ENCODE measurements around the gene GIT2. TPM values are rescaled to one million over a fixed set of nuclear protein-coding genes. Genes with fewer than 3 reads are reported as not detected.

GIT2 gene
- total RNA-seq, 4 donors from 2014 or later = 55.0 to 107 (median 79.8) TPM

DNA sequence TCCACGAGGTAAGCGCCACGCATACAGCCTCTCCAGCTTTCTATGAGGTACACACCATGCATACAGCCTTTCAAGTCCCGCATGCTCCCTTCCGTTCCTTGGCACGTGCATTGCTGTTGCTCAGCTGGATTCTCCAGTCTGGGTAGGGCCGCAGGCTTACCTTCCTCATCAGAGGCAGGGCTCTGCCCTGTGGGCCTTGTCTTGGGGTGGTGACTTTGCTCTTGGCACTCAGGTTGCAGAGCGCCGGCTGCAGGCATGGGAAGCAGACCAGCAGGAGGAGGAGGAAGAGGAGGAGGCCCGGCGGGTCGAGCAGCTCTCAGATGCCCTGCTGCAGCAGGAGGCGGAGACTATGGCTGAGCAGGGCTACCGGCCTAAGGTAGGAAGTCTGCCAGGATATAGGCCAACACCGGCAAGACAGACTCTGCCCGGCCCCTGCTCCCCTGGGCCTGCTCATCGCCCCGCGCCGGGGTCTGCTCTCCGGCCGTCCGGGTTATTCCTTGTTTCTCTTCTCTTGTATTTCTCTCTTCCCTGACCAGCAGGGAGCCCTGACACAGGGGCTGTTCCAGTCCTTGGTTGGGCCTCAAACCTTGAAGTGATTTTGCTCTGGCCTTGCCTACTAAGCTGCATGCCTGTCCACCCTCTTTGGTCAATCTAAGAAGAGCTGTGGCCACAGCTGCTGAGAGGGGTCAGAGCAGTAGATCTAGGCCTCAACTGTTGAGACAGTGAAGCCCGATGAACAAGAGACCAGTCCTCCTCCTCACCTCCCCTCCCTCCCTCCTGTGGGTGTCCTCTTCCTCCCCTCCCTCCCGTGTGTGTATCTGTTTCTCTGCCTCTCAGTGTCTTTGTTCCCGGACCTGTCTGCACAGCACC is 80.8 kb downstream of the GIT2 start:
- DNase-seq = no peak
- no peaks in the 10 kb centered on the region for H3K9me3 ChIP-seq
- no peak overlapping the region for H3K27ac ChIP-seq
- H3K4me1 ChIP-seq = no peaks in the 10 kb centered on the region
- TF ChIP-seq POLR2A (IDR thresholded peaks at IDR 0.05) (no peak), CTCF (IDR thresholded peaks at IDR 0.05) (no peak)
- H3K36me3 ChIP-seq = peaks cover 0 to 77% (median 0%) of the 10 kb centered on the region in 3 donors
- H3K27me3 ChIP-seq = no peaks in the 10 kb centered on the region
- H3K4me3 ChIP-seq = no peak overlapping the region

GRCh38 chr12:109914461-109914860 is 81.7 kb downstream of the GIT2 start:
- Histone ChIP-seq H3K4me3 (no peak overlapping the region), H3K27me3 (no peaks in the 10 kb centered on the region), H3K27ac (no peak overlapping the region), H3K9me3 (no peaks in the 10 kb centered on the region), H3K36me3 (peaks cover 0 to 75% (median 0%) of the 10 kb centered on the region in 3 donors), H3K4me1 (no peaks in the 10 kb centered on the region)
- no peak for DNase-seq
- TF ChIP-seq POLR2A (IDR thresholded peaks at IDR 0.05) = no peak
- no peak for TF ChIP-seq CTCF (IDR thresholded peaks at IDR 0.05)

DNA sequence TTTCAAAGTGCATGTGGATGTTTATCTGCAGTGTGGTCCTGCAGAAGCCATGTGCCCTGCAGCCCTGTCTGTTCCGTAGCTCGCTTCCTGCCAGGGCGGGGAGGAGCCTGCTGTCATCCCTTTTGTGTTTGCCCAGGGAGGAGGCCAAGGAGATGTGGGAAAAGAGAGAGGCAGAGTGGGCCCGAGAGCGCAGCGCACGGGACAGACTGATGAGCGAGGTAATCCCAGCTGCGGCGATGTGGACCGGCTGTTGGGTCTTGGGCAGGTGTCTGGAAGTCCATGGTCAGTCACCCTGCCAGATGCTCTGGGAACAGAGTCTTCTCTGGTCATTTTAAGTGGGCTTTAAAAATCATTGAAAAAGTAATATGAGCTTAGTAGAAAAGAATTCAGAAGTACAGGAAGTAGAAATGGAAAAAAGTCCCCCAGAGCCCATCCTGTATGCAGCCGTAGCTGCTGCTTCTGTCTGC is 83.3 kb downstream of the GIT2 start:
- no peak for DNase-seq
- Histone ChIP-seq H3K27me3 (no peaks in the 10 kb centered on the region), H3K27ac (no peak overlapping the region), H3K36me3 (peaks cover 0 to 81% (median 0%) of the 10 kb centered on the region in 3 donors), H3K9me3 (no peaks in the 10 kb centered on the region), H3K4me3 (no peak overlapping the region), H3K4me1 (no peaks in the 10 kb centered on the region)
- TF ChIP-seq POLR2A (IDR thresholded peaks at IDR 0.05) (no peak), CTCF (IDR thresholded peaks at IDR 0.05) (no peak)

- Histone ChIP-seq H3K9me3 (no peaks in the 10 kb centered on the region), H3K4me1 (no peaks in the 10 kb centered on the region), H3K36me3 (peaks cover 0 to 90% (median 0%) of the 10 kb centered on the region in 3 donors), H3K27me3 (no peaks in the 10 kb centered on the region), H3K4me3 (no peak overlapping the region), H3K27ac (no peak overlapping the region)
- peak in 1 of 3 donors; percentile 58 for DNase-seq
- TF ChIP-seq POLR2A (IDR thresholded peaks at IDR 0.05) (no peak), CTCF (IDR thresholded peaks at IDR 0.05) (peak in 3 of 6 experiments; percentile 24 to 35 (median 29))
Measured at GRCh38 chr12:109910969-109911348, 85.2 kb downstream of the GIT2 start.

- DNase-seq = no peak
- Histone ChIP-seq H3K4me3 (no peak overlapping the region), H3K27ac (no peak overlapping the region), H3K36me3 (peaks cover 0 to 90% (median 0%) of the 10 kb centered on the region in 3 donors), H3K9me3 (no peaks in the 10 kb centered on the region), H3K27me3 (no peaks in the 10 kb centered on the region), H3K4me1 (no peaks in the 10 kb centered on the region)
- TF ChIP-seq POLR2A (IDR thresholded peaks at IDR 0.05) = no peak
- TF ChIP-seq CTCF (IDR thresholded peaks at IDR 0.05) = no peak
Measured at GRCh38 chr12:109910254-109910968, 85.8 kb downstream of the GIT2 start.
